ENCODE measurements around the gene ZNF497.
"Not testable (repeated sequence)": the region's sequence is repeated elsewhere in the genome, so short reads cannot be mapped to it uniquely, and the experiment has no call there.

The ZNF497 gene

DNA sequence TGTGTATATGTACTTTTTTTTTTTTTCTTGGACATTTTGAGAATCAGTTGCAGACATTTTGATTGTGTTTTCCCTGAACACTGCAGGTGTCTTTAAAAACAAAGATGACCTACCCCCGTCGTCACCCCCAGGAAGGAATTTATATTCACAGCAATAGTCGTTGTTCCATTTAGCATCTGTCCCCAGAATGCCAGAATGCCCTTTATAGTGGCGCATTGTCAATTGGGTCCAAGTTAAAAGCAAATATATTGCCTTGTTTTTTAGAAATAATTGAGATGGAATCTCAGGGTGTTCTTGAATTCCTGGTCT lies 31.1 kb upstream of the ZNF497 start:
- DNase-seq, result no peak

DNA sequence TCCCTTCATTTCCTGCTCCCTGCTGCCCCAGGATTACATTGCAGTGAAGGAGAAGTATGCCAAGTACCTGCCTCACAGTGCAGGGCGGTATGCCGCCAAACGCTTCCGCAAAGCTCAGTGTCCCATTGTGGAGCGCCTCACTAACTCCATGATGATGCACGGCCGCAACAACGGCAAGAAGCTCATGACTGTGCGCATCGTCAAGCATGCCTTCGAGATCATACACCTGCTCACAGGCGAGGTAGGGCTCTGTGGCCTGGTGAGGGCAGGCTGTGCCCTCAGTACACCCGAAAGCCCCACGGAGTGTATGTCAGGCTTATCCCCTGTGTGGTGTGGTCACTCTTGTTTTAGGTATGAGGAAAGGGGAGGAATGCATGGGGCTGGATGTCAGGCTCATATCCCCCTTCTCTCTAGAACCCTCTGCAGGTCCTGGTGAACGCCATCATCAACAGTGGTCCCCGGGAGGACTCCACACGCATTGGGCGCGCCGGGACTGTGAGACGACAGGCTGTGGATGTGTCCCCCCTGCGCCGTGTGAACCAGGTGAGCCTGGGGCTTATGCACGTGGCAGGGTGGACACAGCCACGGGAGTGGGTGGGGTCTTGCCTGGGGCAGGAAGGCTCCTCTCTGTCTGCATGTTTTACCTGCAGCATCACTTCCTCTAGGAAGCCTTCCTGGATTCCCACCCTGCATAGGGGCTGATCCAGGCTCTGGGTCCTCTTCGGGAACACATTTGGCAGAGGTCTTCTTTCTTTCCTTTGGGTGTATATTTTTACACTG lies 30.6 kb upstream of the ZNF497 start:
- no peak for DNase-seq

DNA sequence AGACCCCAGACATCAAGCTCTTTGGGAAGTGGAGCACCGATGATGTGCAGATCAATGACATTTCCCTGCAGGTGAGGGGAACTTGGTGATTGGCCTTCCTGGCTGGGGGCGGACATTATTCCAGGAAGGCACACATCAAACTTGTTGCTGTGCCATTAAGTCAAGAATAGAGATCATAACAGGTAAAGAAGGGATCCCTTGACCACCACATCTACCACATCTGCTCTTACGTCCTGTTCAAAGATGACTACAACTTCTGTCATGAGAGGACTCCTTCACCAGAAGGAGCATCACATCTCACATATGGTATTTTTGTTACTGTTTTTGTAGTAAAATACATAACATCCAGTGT lies 25.6 kb upstream of the ZNF497 start:
- DNase-seq, result no peak

DNA sequence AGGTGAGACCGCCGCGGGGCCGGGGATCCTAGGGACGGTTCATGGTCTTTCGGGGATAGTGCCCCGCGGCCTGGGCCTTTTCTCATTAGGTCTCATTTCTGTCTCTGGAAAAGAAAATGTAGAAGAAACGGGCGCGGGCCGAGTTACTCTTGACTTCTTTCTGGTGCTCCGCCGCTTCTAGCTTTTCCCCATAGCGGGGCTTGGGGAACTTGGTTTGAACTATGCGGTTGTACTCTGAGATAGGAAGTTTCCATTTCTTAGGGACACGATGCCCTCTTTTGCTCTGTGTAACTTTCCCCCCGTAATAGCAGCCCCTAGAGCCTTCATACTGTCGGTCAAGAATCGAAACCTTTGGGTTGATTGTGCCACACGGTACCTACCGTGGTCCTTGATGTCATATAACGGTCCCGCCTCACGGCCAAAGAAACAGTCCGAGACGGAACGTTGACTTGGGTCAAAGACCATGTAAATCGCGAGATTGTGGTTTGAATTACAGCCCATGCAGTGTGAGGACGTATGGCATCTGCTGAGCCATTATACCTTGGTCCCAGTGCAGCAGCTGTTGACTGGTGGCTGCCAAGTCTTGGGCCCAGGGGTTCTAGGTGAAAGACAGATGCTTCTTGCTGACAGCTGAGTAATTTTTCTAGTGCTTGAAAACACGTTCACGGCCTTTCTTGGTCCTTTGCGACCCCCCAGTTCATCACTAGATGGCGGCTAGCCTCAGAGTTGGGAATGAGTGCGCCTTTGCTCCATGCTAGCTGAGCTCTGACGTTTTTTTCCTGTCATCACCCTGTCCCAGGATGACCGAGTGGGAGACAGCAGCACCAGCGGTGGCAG lies 25.0 kb upstream of the ZNF497 start:
- DNase-seq, result no peak

DNA sequence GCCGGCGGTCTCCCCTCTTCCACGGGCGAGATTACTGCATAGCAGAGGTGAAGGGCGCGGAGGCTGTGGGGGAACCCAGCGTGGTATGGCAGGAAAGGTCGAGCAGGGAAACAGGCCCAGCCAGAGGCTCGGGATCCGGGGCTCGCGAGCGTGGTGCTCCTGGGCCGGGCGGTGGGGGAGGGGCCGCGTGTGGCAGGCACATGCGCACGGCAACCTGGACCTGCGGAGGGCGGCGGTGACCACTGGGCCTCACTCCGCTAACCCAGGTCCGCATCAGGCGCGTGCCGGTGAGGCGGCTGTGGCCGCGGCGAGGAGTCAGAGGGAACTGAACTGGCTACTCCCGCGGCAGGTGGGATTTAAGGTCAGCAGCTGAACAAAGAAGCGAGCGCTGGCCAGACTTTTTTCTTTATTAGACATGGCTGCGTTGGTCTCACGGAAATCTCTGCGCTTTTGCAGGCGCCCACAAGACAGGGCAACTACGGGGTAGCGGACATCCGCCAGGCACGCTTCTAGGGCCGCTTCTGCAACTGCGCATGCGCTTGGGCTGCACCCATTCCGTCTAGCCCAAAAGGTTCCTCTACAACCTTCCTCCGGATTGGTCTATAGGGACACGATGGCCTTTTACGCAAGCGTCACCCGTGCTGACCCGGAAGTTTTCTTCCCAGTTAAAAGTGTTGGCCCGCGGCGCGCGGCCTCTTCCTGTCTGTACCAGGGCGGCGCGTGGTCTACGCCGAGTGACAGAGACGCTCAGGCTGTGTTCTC lies 24.2 kb upstream of the ZNF497 start, which contains the start of gene RPS5:
Gene RPS5, plus strand, starts transcription at position 694 of the 762 bp plus-strand sequence. CDS start 869 bp downstream, outside the sequence.
- peak; percentile 95 for DNase-seq

DNA sequence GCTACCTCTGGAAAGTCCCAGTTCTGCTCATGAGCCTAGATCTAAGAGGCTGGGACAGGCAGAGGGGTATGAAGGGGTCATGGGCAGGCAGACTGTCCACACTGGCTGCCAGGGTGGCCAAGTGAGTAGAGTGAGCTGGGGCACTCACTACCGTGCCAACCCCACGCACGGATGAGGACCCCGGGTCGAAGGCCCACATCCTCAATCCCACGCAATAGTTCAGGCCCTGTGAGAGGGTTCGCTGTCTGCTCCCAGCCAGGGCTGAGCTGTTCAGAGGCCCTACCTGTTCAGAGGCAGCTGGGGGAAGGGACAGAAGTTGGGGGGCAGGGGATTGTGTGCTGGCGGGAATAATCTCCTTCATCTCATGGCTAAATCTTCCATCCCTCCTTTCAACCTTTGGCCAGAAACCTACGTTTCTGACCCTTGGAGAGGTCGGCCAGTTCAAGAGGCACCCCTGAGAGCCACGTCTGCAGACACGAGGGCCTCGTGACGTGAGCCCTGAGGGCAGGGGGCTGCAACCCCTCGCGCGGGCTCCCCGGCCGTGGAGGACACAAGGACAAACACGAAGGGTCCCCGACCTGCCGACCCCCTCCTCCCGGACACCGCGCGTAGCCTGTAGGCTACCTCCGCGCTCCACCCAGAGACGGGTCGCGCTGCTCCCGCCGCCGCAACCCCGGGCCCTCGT lies 23.5 kb upstream of the ZNF497 start:
- peak; percentile 25 for DNase-seq

DNA sequence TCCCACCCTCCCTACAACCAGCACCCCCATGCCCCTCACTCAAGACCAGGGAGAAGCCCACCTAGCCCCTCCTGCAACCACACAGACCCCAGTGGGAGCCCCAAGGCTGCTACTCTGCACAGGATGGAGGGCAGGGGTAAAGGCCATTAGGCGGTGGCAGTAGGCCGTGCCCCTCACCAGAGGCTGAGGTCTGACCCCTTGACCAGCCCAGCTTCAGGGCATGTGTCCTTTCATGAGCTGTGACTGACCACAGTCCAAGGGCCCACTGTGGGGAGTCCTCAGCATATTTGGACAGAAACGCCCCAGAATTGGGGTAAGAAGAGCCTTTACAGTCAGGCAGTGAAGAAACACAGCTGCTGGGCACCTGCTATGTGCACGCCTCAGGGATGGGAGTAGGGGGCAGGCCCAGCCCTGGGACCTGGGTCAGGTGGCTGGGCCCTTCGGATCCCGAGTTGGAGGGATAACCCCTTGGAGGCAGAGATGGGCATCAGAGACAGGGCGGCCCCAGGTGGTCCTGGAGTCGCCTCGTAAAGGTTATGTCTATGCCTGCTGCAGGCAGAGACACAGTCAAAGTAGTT lies 22.9 kb upstream of the ZNF497 start:
- no peak for DNase-seq

DNA sequence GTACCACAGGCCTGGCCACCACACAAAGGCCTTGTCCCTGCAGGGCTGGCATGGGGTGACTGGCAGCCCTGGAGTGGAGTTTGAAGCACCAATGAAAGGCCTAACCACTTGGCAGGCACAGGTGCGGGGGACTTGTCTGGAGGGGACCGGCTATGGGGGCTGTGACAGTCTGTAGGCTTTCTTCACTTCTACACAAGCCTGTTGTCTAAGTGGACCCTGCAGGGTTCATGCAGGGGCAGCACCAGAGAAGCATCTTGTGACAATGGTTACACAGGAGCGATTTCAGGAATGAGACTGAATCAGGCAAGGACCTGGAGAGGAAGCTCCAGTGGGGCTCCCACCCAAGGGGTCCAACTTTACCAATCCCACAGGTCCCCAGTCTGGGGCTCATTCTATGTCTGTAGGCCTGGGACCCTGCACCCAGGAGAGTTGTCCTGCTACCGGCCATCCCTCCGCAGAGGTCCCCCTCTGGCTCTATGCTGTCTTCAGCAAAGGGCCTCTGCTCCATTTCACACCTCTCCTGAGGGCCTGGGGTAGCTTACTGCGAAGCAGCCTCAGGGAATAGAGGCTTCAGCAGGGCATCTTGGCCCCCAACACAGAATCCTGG lies 20.5 kb upstream of the ZNF497 start:
- DNase-seq, result no peak

DNA sequence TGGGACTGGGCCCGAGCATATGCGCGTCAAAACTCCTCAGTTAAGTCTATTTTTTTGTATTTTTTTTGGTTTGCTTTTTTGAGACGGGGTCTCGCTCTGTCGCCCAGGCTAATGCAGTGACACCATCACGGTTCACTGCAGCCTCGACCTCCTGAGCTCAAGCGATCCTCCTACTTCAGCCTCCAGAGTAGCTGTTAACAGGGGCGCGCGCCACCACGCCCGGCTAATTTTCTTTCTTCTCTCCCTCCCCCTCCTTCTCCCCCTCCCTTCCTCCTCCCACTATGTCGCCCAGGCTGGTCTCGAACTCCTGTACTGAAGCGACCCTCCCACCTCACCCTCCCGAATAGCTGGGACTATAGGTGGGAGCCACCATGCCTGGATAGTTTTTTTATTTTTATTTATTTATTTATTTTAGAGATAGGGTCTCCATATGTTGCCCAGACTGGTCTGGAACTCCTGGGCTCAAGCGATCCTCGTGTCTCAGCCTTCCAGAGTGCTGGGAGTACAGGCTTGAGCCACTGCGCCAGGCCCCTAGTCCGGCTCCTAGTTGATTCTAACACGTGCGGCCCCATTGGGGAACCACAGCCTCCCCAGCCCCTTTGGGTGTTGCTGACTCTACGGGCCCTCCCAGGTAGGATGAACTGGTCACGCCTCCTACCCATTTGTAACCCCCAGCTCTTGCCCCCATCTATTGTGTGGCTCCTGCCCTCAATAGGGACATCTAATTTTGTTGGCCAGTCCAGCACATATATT lies 19.1 kb upstream of the ZNF497 start:
- DNase-seq, result no peak

DNA sequence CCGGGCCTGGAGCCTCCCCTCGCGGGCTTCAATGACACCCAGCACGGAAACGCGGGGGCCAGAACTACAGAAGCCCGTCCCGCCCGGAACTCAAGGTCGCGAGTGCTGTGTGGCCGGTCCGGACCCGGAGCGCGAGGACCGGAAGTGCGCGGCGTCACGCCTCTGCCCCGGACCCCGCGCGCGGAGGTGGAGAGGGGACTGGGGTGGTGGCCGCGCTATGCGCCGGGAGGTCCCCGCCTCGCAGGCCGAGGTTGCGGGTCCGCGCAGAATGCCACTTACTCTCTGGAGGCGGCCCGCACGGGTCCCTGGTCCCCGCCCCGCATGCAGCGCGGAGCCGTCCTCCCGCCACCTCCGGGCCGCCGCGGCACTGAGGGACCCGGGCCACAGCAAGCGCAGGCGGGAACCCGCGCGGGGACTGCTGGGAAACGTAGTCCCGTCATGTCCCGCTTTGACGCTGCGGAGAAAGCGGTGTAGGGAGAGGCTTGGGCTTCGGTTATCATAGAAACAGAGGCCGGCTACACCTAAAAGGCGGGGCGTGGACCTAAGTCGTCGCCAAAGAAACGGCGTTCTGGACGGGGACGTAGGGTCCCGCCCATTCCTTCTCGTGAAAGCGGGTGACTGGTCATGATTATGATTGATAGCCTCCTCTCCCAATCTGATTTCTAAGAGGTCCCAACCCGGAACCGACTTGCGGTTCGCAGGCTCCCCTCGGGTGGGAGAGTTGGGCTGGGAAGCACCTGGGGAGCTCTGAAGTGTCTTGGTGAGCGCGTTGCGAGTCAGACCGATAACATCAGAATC lies 18.3 kb upstream of the ZNF497 start, which contains the start of gene ZNF837:
Gene ZNF837, minus strand, starts transcription at position 369 of the 798 bp plus-strand sequence. CDS start 11,698 bp downstream, outside the sequence.
- DNase-seq, result peak; percentile 97

DNA sequence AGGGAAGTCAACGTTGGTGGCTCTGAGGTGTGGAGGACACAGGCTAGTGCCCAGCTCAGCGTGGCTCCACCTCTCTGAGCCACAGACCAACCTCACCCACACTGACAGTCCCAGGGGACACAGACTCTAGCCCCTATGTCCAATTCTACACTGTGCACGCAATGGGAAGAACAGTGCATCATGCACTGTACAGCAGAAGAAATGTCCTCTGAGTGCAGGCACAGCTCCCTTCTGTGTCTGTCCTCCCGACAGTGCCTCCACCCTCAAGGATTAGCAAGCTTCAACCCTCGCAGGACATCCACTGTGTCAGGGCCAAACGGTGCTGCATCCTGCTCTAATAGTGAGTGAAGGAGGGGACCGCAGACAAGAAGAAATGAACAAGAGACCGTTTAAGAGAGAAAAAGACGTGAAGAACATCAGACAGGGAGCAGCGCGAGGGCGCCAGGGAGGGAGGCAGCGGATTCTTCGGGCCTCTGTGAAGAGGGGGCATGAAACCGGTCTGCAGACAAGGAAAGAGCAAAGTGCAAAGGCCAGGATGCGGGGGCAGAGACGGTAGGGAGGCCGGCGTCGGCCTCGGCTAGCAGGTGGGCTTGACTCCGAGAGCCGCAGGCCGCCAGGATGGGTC lies 17.6 kb upstream of the ZNF497 start:
- DNase-seq, result peak; percentile 17

DNA sequence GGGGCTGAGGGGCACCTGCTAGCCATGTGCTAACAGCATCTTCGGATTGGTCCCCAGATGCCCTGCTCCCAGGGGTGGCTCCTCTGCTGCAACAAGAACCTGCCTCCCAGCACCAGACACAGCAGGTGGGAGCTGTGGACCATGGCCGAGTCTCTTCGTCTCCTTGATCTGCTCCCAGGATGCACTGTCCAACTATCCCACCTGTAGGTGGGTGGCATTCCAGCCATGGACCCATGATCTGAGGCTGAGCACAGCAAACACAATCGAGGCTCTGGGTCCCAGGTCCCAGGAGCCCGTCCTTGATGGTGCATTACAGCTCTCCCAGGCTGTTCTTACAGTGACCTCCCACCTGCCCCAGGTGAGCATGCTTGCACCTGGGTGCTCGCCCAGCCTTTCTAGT lies 16.7 kb upstream of the ZNF497 start:
- DNase-seq, result no peak

DNA sequence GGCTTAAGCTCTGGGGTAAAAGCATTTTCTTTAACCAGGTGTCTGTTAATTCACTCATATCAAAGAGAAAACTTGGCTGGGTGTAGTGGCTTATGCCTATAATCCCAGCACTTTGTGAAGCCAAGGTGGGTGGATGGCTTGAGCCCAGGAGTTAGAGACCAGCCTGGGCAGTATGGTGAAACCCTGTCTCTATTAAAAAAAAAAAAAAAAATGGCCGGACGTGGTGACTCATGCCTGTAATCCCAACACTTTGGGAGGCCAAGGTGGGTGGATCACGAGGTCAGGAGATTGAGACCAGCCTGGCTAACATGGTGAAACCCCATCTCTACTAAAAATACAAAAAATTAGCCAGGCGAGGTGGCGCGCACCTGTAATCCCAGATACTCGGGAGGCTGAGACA lies 14.2 kb upstream of the ZNF497 start:
- not testable (repeated sequence) for DNase-seq

DNA sequence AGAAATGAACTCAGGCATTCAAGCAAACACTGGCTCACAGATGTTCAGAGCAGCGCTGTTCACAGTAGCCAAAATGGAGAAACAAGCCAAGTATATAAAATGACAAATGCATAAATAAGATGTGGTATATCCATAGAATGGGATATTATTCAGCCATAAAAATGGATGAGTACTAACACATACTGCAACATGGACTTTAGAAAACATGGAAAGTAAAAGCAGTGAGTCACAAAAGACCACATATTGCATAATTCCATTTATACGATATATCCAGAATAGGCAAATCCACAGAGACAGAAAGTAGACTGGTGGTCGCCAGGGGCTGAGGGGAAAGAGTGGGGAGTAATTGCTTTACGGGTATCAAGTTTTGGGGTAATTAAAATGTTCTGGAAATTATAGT lies 11.6 kb upstream of the ZNF497 start:
- DNase-seq, result no peak

DNA sequence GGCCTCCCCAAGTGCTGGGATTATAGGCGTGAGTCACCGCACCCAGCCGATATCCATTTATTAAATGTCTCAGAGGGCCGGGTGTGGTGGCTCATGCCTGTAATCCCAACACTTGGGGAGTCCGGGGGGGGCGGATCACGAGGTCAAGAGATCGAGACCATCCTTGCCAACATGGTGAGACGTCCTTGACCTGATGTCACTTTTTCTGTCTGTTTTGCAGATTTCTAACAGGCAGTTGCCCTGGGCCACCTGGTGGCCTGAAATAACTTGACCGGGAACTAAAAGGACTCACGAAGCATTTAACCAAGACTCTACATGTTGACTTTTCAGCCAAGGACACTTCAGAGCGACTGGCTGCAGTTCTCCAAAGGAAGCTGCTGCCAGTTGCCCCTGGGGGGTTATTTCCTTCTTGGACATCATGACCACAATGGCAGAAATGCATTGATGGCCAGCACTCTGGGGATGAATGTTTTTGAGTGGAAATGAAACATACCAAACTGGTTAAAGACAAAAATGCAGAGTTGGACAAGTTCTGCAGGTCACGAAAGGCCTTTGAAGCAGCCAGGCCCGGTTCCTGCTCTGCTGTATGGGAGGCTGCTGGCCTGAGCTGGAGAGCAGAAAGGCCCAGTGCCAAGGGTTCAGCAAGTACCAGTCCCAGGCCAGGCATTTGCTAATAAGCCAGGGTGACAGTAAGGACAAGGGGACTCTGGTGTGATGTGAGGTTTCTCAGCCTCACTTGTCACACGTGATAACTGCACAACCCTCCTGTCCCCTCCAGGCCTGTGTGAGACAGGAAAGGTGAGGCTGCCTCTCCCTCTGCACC lies 10.0 kb upstream of the ZNF497 start:
- no peak for DNase-seq

DNA sequence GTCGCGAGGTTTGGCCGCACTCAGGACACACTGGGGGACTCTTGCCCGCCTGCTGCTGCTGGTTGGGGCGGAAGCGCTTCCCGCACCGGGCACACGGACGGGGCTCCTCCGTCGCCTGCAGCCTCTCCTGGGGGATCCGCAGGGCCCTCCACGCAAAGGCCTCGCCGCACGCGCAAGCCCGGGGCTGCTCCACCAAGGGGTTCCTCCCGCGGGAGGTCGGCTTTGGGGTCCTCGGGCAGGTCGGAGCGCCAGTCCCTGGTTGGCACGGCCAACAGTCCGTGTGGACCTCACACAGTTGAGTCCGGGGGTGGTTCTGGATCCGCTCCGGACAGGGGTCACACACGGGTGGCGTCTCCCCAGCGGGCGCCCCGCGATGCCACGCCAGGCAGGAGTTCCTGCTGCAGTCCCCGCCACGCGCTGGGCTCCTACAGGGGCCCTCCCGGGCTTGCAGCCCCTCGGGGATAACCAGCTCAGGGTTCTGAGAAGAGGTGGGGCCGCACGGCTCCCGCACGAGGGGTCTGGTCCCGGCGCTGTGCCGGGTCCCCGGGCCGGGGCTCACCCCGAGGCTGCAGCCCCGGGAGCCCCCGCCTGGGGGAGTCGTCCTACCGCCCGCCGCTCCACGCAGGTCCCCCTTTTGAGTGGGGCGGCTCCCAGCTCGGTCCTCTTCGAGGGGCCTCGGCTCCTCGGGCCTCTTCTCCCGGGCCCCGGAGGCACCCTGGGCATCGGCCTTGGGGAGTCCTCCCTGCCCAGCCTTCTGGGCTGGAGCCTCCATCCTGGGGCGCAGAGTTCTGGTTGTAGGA lies 6.2 kb upstream of the ZNF497 start:
- no peak for DNase-seq

DNA sequence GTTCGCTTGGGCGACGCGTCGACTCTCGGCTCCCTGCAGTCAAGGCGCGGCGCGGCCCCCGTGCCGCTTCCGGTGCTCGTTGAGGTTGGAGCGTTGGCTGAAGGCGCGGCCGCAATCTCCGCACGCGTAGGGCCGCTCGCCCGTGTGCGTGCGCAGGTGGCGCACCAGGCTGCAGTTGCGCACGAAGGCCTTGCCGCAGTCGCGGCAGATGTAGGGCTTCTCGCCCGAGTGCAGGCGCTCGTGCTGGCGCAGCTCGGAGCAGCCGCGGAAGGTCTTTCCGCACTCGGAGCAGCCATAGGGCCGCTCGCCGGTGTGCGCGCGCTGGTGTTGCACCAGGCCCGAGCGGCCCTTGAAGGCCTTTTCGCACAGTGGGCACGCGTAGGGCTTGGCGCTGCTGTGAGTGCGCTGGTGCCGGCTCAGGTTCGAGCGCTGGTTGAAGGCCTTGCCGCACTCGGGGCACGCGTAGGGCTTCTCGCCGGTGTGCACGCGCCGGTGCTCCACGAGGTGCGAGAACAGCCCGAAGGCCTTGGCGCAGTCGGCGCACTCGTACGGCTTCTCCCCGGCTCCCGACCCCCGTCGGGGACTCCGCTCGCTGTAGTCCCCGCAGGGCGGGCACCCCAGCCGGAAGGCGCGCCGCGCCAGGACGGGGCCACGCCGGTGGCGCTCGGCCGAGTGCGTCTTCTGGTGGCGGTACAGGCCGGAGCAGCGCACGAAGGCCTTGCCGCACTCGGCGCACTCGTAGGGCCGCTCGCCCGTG lies 5.3 kb upstream of the ZNF497 start:
- DNase-seq, result no peak
